ENCODE data around the gene AASDH.

DNA sequence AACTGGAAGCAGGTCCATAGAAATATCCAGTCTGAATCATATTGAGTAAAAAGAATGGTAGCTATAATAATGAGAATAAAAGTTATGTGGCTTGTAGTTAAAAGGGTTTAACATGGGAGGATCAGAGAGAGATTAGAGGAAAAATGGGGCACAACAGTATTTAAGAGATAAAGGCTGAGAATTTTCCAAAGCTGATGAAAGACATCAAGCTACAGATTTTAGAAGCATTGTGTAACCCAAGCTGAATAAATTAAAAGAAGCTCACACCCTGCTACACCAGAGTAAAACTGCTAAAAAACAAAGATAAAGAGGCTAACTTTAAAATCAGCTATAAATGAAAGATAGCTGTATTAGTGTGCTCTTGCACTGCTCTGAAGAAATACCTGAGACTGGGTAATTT, 94.2 kb downstream of the AASDH start:
- TF ChIP-seq, protein P1, sequence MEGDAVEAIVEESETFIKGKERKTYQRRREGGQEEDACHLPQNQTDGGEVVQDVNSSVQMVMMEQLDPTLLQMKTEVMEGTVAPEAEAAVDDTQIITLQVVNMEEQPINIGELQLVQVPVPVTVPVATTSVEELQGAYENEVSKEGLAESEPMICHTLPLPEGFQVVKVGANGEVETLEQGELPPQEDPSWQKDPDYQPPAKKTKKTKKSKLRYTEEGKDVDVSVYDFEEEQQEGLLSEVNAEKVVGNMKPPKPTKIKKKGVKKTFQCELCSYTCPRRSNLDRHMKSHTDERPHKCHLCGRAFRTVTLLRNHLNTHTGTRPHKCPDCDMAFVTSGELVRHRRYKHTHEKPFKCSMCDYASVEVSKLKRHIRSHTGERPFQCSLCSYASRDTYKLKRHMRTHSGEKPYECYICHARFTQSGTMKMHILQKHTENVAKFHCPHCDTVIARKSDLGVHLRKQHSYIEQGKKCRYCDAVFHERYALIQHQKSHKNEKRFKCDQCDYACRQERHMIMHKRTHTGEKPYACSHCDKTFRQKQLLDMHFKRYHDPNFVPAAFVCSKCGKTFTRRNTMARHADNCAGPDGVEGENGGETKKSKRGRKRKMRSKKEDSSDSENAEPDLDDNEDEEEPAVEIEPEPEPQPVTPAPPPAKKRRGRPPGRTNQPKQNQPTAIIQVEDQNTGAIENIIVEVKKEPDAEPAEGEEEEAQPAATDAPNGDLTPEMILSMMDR (IDR thresholded peaks at IDR 0.05; ENCODE audit: low read depth, low read length) = no peak
- no peak for TF ChIP-seq POLR2A (IDR thresholded peaks at IDR 0.05; ENCODE audit: extremely low read depth, insufficient read length)
- TF ChIP-seq, protein P2, sequence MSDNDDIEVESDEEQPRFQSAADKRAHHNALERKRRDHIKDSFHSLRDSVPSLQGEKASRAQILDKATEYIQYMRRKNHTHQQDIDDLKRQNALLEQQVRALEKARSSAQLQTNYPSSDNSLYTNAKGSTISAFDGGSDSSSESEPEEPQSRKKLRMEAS (IDR thresholded peaks at IDR 0.05; ENCODE audit: low read depth, low read length) = no peak
- TF ChIP-seq MYC (IDR thresholded peaks at IDR 0.05; ENCODE audit: low read depth, low read length) = no peak
